HUDEP-2 (cell line): ENCODE data around the gene VSIG10.

Source experiments
- DNase-seq, 76 experiments: peaks; one replicate each; lab custom pipeline; 2025; ENCODE audit not compliant: unreplicated experiment in 76 of 76; lab: John Stamatoyannopoulos, UW

VSIG10 gene

DNA sequence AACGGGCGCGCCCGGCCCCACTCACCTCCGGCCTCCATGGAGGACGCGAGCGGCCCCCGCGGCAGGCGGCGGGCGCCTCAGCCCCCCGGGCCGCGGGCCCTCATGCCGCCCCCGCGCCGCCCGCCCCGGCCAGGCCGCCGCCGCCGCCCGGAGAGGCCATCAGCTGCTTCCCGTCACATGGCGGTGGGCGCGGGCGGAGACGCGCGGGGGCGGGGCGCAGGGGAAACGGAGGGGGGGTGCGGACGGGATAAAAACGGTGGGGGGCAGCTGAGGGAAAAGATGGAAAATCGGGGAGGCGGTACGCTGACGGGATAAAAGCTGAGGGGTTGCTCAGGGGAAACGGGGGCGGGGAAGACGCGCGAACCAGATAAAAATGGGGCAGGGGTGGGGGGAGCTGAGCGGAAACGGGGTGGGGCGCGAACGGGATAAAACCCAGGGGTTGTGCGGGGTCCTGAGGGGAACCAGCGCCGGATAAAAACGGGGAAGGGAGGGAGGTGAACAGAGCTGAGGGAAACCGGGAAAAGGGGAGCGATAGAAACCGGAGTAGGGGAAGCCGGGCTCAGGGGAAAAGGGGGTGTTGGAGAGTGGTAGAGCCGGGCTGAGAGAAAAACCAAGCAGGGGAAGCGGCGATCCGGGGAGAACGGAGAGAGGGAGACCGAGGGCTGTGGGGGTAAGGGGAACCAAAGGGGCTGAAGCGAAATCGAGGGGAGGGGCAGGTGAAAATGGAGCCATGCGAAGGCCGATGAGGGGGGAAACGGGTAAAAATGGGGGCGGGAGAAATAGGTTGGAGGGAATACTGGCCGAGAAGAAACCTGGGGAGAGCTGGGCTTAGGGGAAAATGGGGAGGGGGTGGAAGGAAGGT lies 42.6 kb downstream of the VSIG10 start, which contains the start of gene WSB2:
Gene WSB2, minus strand, starts transcription at position 169 of the 862 bp plus-strand sequence. Its CDS starts 131 bp downstream, at position 38.
- peak in 45 of 76 experiments; percentile 6 to 63 (median 33) for DNase-seq

- DNase-seq, result peak in 17 of 76 experiments; percentile 2 to 44 (median 12)
These were observed 43.4 kb downstream of the VSIG10 start for GRCh38 chr12:118060301-118061010.

GRCh38 chr12:118059341-118060191 lies 44.2 kb downstream of the VSIG10 start:
- DNase-seq, result no peak

DNA sequence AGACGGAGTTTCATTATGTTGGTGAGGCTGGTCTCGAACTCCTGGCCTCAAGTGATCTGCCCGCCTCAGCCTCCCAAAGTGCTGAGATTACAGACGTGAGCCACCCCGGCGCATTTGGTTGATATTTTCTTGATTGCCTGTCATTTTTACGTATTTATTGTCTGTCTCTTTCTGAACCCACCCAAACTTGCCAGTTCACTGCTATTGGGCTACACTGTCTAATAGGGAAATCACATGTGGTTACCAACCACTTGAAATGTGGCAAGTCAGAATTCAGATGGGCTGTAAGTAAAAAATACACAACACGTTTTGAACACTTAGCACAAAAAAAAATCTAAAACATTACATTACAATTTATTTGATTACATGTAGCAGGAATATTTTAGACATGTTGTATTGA lies 44.9 kb downstream of the VSIG10 start:
- no peak for DNase-seq

GRCh38 chr12:118058227-118058626 lies 45.6 kb downstream of the VSIG10 start:
- no peak for DNase-seq

GRCh38 chr12:118055865-118056773 lies 47.7 kb downstream of the VSIG10 start:
- no peak for DNase-seq

GRCh38 chr12:118055144-118055557 lies 48.7 kb downstream of the VSIG10 start:
- peak in 67 of 76 experiments; percentile 2 to 78 (median 49) for DNase-seq

GRCh38 chr12:118053071-118053985 lies 50.5 kb downstream of the VSIG10 start:
- no peak for DNase-seq

DNA sequence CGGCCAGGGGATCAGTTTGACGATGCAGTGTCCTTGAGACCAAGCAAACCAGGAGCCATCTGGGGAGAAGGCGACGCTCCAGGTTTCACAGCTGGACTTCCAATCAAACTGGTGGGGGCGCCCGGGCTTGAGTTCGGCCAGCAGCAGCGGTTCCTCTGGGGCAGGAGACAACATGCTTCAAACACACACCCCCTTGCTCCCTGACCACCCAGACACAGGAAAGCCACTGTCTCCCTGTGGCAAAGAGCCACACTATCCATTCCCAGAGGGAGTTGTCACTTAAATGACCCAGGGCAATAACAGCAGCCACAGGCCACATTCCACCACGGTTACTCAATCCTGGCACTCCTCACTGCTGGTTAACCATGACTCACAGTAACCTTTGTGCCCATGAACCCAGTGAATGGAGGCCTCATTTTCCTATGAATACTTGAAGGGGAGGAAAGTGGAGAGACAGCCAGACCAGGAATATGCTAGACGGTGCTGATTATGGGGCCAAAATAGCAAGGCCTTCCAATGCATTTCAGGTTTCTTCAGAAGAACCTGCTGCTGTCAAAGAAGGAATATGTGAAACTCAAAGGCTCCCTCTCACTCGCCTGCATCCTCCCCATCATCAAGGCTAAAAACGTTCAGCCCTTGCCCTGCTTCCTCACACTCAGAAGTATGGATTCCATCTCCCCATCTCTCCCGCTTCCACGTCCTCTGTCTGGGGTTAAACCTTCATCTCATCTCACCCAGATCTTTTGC lies 51.3 kb downstream of the VSIG10 start:
- DNase-seq, result no peak

GRCh38 chr12:118050972-118051910 lies 52.6 kb downstream of the VSIG10 start:
- no peak for DNase-seq

GRCh38 chr12:118046430-118046829 lies 57.4 kb downstream of the VSIG10 start:
- DNase-seq, result no peak

- DNase-seq, result no peak
These were observed 59.2 kb downstream of the VSIG10 start for GRCh38 chr12:118044577-118044976.

GRCh38 chr12:118044075-118044474 lies 59.7 kb downstream of the VSIG10 start:
- DNase-seq, result no peak

DNA sequence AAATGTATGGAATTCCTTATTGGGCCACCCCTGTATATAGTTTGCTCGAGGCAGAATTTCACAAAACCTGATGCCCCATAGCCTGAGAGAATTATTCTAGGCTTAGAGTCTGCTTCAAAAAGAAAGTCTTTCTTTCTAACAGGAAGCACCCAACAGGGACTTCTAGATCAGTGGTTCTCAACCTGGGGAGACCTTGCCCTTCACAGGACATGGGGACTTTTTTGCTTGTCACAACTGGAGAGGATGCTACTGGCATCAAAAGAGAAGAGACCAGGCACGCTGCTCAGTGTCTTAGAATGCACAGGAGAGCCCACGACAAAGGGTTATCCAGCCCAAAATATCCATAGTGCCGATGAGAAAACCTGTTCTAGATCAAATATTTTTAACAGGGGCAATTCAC lies 61.7 kb downstream of the VSIG10 start:
- no peak for DNase-seq

DNA sequence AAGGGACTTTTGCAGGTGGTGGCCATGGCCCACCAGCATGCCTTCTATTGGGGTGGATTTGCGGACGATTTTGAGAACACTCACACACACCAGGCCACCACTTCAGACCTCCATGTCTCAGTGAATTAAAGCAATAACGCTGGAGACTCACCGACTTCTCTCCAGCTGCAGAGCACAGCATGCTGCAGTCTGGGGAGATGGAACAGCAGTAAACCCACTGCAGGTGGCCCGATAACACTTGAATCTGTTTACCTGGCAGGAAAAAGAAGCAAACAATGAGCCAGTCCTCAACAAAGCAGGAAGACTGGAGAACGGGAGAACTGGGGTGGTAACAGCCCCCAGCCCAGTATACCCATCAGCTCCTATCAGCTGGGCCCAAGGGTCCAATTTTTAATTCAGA lies 65.7 kb downstream of the VSIG10 start:
- DNase-seq, result no peak

GRCh38 chr12:118036672-118037411 lies 67.0 kb downstream of the VSIG10 start:
- no peak for DNase-seq
